C4-2B (cell line): ENCODE measurements around the gene LMBR1.

Experiments used
- ZFX ChIP-seq: fragments of 450-650 bp; IDR thresholded peaks from 2 replicates; pipeline ENCODE4 v1.6.1; 2017
- TF ChIP-seq, protein P1 (sequence below): fragments of 450-650 bp; conservative IDR thresholded peaks from 2 replicates; pipeline ENCODE4 v1.5.1; 2017; ENCODE audit warnings: mild to moderate bottlenecking

DNA sequence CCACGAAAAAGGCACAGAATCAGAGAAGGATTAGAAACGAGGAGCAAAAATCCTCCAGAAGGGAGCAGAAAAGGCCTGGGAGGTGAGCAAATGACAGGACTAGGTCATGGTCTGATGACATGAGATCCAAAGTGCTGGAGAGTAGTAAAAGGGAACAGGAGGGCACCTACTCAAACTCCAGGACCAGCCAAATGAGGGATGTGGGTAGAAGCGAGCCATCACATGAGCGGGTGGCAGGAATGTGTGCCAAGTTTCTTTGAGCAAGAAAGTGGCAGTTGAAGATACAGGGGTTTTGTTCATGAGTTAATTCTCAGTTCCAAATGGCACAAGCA is 139.8 kb downstream of the LMBR1 start:
- TF ChIP-seq, protein P1, sequence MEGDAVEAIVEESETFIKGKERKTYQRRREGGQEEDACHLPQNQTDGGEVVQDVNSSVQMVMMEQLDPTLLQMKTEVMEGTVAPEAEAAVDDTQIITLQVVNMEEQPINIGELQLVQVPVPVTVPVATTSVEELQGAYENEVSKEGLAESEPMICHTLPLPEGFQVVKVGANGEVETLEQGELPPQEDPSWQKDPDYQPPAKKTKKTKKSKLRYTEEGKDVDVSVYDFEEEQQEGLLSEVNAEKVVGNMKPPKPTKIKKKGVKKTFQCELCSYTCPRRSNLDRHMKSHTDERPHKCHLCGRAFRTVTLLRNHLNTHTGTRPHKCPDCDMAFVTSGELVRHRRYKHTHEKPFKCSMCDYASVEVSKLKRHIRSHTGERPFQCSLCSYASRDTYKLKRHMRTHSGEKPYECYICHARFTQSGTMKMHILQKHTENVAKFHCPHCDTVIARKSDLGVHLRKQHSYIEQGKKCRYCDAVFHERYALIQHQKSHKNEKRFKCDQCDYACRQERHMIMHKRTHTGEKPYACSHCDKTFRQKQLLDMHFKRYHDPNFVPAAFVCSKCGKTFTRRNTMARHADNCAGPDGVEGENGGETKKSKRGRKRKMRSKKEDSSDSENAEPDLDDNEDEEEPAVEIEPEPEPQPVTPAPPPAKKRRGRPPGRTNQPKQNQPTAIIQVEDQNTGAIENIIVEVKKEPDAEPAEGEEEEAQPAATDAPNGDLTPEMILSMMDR: no peak
- TF ChIP-seq ZFX: no peak
